Endothelial cell (in vitro differentiated cells): Measurements from ENCODE around the gene ANKRD1. TPM values are rescaled to one million over a fixed set of nuclear protein-coding genes. Genes with fewer than 3 reads are reported as not detected.

ENCODE experiments used
- DNase-seq: peaks from one replicate; pipeline ENCODE4 v3.0.0; 2021; ENCODE audit warnings: low spot score
- H3K27ac Mint-ChIP-seq: one replicate; pipeline ENCODE4 v1.8.0; 2021; ENCODE audit warnings: mixed read lengths, inconsistent platforms; ENCODE audit not compliant: unreplicated experiment
- H3K27me3 Mint-ChIP-seq: one replicate; pipeline ENCODE4 v1.8.0; 2021; ENCODE audit warnings: mild to moderate bottlenecking, moderate library complexity, mixed read lengths, inconsistent platforms; ENCODE audit not compliant: unreplicated experiment
- H3K36me3 Mint-ChIP-seq: one replicate; pipeline ENCODE4 v1.8.0; 2021; ENCODE audit warnings: mild to moderate bottlenecking, low read depth, mixed read lengths, inconsistent platforms; ENCODE audit not compliant: unreplicated experiment
- H3K4me1 Mint-ChIP-seq: one replicate; pipeline ENCODE4 v1.8.0; 2021; ENCODE audit warnings: mild to moderate bottlenecking, mixed read lengths, inconsistent platforms; ENCODE audit not compliant: unreplicated experiment
- H3K4me3 Mint-ChIP-seq: one replicate; pipeline ENCODE4 v1.8.0; 2021; ENCODE audit warnings: mild to moderate bottlenecking, mixed read lengths, inconsistent platforms; ENCODE audit not compliant: unreplicated experiment
- H3K9me3 Mint-ChIP-seq: one replicate; pipeline ENCODE4 v1.8.0; 2021; ENCODE audit warnings: mixed read lengths, inconsistent platforms; ENCODE audit not compliant: unreplicated experiment
- CTCF ChIP-seq: fragments of 200-600 bp; sonication (generic); IDR thresholded peaks from one replicate; pipeline ENCODE4 v1.5.0; 2021; ENCODE audit warnings: antibody characterized with exemption; ENCODE audit not compliant: unreplicated experiment
- total RNA-seq: library from RNA; stranded (reverse); fragmentation: NEBNext Ultra II Directional; extraction: Animal tissue kit (Norgen Biotek cat#: 25700); gene quantifications from one replicate; pipeline ENCODE4 v1.2.1, GENCODE V29; 2021; ENCODE audit not compliant: unreplicated experiment

Gene ANKRD1
- total RNA-seq, 1 donor from 2014 or later = 0.82 TPM

GRCh38 chr10:90890347-90890746 lies 30.5 kb downstream of the ANKRD1 start:
- H3K27me3 Mint-ChIP-seq = no peaks in the 10 kb centered on the region
- H3K9me3 Mint-ChIP-seq = no peaks in the 10 kb centered on the region
- no peaks in the 10 kb centered on the region for H3K4me1 Mint-ChIP-seq
- H3K27ac Mint-ChIP-seq = no peak overlapping the region
- no peak overlapping the region for H3K4me3 Mint-ChIP-seq
- TF ChIP-seq CTCF = no peak
- H3K36me3 Mint-ChIP-seq = peaks cover 27% of the 10 kb centered on the region
- no peak for DNase-seq

DNA sequence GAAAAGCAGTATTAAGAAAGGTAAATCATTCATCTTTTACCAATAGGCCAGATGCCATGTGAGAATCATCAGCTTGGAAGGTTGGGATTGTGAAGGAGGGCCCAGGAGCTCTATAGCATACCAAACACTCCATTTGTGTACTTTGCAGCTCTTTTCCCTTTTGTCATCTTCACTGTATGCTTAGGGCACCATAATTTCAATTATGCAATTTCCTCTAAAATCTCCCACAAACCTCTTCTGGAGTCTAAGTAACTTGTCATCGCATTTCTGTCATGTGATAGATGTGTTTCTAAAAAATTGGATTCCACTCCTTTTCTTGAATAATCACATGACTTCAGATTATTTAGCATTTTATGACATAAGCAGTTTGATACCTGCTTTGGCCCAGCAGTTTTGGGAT lies 31.3 kb downstream of the ANKRD1 start:
- no peak overlapping the region for H3K4me3 Mint-ChIP-seq
- no peak for TF ChIP-seq CTCF
- H3K27me3 Mint-ChIP-seq = no peaks in the 10 kb centered on the region
- no peaks in the 10 kb centered on the region for H3K4me1 Mint-ChIP-seq
- H3K9me3 Mint-ChIP-seq = no peaks in the 10 kb centered on the region
- peaks cover 27% of the 10 kb centered on the region for H3K36me3 Mint-ChIP-seq
- no peak for DNase-seq
- no peak overlapping the region for H3K27ac Mint-ChIP-seq

DNA sequence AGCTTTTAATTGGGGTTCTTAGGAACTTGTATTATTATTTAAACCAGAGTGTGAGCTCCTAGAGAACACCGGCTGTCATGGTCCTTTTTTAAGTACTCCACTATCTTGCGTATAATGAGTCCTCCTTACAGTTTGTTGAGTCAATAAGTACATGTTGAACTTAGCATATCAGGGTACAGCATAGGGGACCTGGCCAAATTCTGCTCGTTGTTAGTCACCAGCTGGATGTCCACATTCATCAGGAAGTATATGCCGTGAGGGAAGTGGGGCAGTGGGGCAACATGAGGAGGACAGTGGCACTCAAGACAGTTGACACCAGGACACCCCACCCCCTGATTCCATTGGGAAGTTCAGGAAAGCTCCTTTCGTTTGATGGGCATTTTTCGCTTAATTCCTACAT lies 32.5 kb downstream of the ANKRD1 start:
- Mint-ChIP-seq H3K27ac (no peak overlapping the region), H3K9me3 (no peaks in the 10 kb centered on the region), H3K36me3 (peaks cover 27% of the 10 kb centered on the region), H3K27me3 (no peaks in the 10 kb centered on the region), H3K4me3 (no peak overlapping the region), H3K4me1 (no peaks in the 10 kb centered on the region)
- no peak for TF ChIP-seq CTCF
- DNase-seq = no peak

GRCh38 chr10:90887555-90887954 lies 33.3 kb downstream of the ANKRD1 start:
- no peak overlapping the region for H3K27ac Mint-ChIP-seq
- no peak overlapping the region for H3K4me3 Mint-ChIP-seq
- no peak for TF ChIP-seq CTCF
- peaks cover 27% of the 10 kb centered on the region for H3K36me3 Mint-ChIP-seq
- DNase-seq = no peak
- H3K27me3 Mint-ChIP-seq = no peaks in the 10 kb centered on the region
- no peaks in the 10 kb centered on the region for H3K4me1 Mint-ChIP-seq
- no peaks in the 10 kb centered on the region for H3K9me3 Mint-ChIP-seq

DNA sequence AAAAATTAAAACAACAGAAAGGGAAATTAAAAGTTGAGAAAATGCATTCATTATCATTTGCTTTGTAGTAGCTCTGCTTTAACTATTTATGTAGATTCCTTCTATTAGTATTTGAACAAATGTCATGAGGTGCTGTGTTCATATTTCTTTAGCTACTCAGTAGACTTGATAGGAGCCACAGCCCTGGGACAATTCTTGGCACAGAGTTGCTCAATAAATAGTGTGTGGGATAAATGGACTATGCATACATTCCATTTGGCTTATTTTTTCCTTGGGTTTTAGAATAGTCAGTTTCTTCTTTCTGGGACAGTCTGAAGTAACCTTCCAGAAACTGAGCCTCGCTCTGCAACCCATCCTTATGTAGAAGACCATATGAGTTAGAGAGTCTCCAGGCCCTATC lies 35.7 kb downstream of the ANKRD1 start:
- H3K9me3 Mint-ChIP-seq = no peaks in the 10 kb centered on the region
- no peak overlapping the region for H3K27ac Mint-ChIP-seq
- no peaks in the 10 kb centered on the region for H3K27me3 Mint-ChIP-seq
- H3K4me1 Mint-ChIP-seq = no peaks in the 10 kb centered on the region
- DNase-seq = no peak
- peaks cover 27% of the 10 kb centered on the region for H3K36me3 Mint-ChIP-seq
- no peak overlapping the region for H3K4me3 Mint-ChIP-seq
- TF ChIP-seq CTCF = no peak
